ENCODE data around the gene RBKS. TPM values are rescaled to one million over a fixed set of nuclear protein-coding genes. Genes with fewer than 3 reads are reported as not detected.

RBKS gene
- total and polyA plus RNA-seq, 2 donors (not counting 1 experiment from before 2014, with no cell fraction given) = 1.3 to 2.6 TPM

DNA sequence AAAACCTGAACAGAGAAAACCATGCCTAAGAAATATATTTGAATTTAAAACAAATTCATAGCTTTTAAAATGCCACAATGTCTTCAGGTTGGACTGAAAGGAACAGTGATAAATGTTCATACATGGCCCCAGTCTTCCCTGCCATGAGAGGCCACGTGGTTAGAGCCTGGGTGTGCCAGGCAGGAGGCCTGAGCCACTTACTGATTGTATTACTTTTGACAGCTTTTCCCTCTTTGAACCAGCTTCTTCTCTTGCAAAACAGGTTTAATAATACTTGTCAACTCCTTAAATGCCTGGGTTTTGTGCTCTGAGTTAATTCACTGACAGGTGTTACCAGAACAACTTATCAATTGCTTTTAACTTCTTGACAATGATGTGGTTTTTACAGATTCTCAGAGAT, 27.0 kb downstream of the RBKS start:
- Histone ChIP-seq H3K4me3 (replicated peaks in 1 of 4; ENCODE audit: control extremely low read depth in 1 of 4, insufficient read depth in 1 of 4, low read depth in 3 of 4, low read length in 4 of 4) (no peak overlapping the region), H2AFZ (ENCODE audit: low read length) (no peak overlapping the region), H3K27ac (ENCODE audit: insufficient read depth, low read length) (no peak overlapping the region), H3K79me2 (ENCODE audit: control insufficient read depth, insufficient read depth, low read length) (no peaks in the 10 kb centered on the region), H4K20me1 (ENCODE audit: control insufficient read depth, extremely low read depth, insufficient read depth, low read length) (no peaks in the 10 kb centered on the region), H3K36me3 (ENCODE audit: control insufficient read depth, insufficient read depth, low read length) (no peaks in the 10 kb centered on the region), H3K27me3 (ENCODE audit: control insufficient read depth, insufficient read depth, low read length) (no peaks in the 10 kb centered on the region), H3K4me2 (ENCODE audit: extremely low read depth, insufficient read depth, low read length) (no peak overlapping the region), H3K9me3 (ENCODE audit: control insufficient read depth, insufficient read depth, low read depth, low read length) (no peaks in the 10 kb centered on the region), H3K9ac (ENCODE audit: insufficient read depth, low read length) (no peak overlapping the region), H3K4me1 (ENCODE audit: control insufficient read depth, extremely low read depth, insufficient read depth, low read length) (no peaks in the 10 kb centered on the region)
- TF ChIP-seq CTCF (conservative IDR thresholded peaks at IDR 0.05 in 1 of 2, IDR thresholded peaks at IDR 0.05 in 1 of 2; ENCODE audit: low read depth in 1 of 2, low read length in 2 of 2) (no peak), EZH2 (IDR thresholded peaks at IDR 0.05; ENCODE audit: low read length, missing control alignments) (no peak)
- DNase-seq (ENCODE audit: low read depth in 2 of 2) = no peak

GRCh38 chr2:27860111-27860510, 30.1 kb downstream of the RBKS start:
- Histone ChIP-seq H2AFZ (ENCODE audit: low read length) (no peak overlapping the region), H3K27ac (ENCODE audit: insufficient read depth, low read length) (no peak overlapping the region), H3K36me3 (ENCODE audit: control insufficient read depth, insufficient read depth, low read length) (no peaks in the 10 kb centered on the region), H3K4me1 (ENCODE audit: control insufficient read depth, extremely low read depth, insufficient read depth, low read length) (peaks cover 9% of the 10 kb centered on the region), H3K27me3 (ENCODE audit: control insufficient read depth, insufficient read depth, low read length) (no peaks in the 10 kb centered on the region), H3K4me3 (replicated peaks in 1 of 4; ENCODE audit: control extremely low read depth in 1 of 4, insufficient read depth in 1 of 4, low read depth in 3 of 4, low read length in 4 of 4) (no peak overlapping the region), H4K20me1 (ENCODE audit: control insufficient read depth, extremely low read depth, insufficient read depth, low read length) (no peaks in the 10 kb centered on the region), H3K4me2 (ENCODE audit: extremely low read depth, insufficient read depth, low read length) (peak overlapping the region; percentile 26), H3K9ac (ENCODE audit: insufficient read depth, low read length) (no peak overlapping the region), H3K9me3 (ENCODE audit: control insufficient read depth, insufficient read depth, low read depth, low read length) (no peaks in the 10 kb centered on the region), H3K79me2 (ENCODE audit: control insufficient read depth, insufficient read depth, low read length) (no peaks in the 10 kb centered on the region)
- no peak for TF ChIP-seq CTCF (conservative IDR thresholded peaks at IDR 0.05 in 1 of 2, IDR thresholded peaks at IDR 0.05 in 1 of 2; ENCODE audit: low read depth in 1 of 2, low read length in 2 of 2)
- DNase-seq (ENCODE audit: low read depth in 2 of 2) = peak; percentile 83

GRCh38 chr2:27857417-27858172, 32.6 kb downstream of the RBKS start:
- Histone ChIP-seq H3K79me2 (ENCODE audit: control insufficient read depth, insufficient read depth, low read length) (no peaks in the 10 kb centered on the region), H3K4me1 (ENCODE audit: control insufficient read depth, extremely low read depth, insufficient read depth, low read length) (peaks cover 10% of the 10 kb centered on the region), H3K4me2 (ENCODE audit: extremely low read depth, insufficient read depth, low read length) (no peak overlapping the region), H3K4me3 (replicated peaks in 1 of 4; ENCODE audit: control extremely low read depth in 1 of 4, insufficient read depth in 1 of 4, low read depth in 3 of 4, low read length in 4 of 4) (no peak overlapping the region), H4K20me1 (ENCODE audit: control insufficient read depth, extremely low read depth, insufficient read depth, low read length) (no peaks in the 10 kb centered on the region), H2AFZ (ENCODE audit: low read length) (no peak overlapping the region), H3K27me3 (ENCODE audit: control insufficient read depth, insufficient read depth, low read length) (no peaks in the 10 kb centered on the region), H3K36me3 (ENCODE audit: control insufficient read depth, insufficient read depth, low read length) (no peaks in the 10 kb centered on the region), H3K9me3 (ENCODE audit: control insufficient read depth, insufficient read depth, low read depth, low read length) (no peaks in the 10 kb centered on the region), H3K27ac (ENCODE audit: insufficient read depth, low read length) (no peak overlapping the region), H3K9ac (ENCODE audit: insufficient read depth, low read length) (no peak overlapping the region)
- DNase-seq (ENCODE audit: low read depth in 2 of 2) = peak in 1 of 2 donors; percentile 85
- TF ChIP-seq EZH2 (IDR thresholded peaks at IDR 0.05; ENCODE audit: low read length, missing control alignments) = no peak
- TF ChIP-seq CTCF (conservative IDR thresholded peaks at IDR 0.05 in 1 of 2, IDR thresholded peaks at IDR 0.05 in 1 of 2; ENCODE audit: low read depth in 1 of 2, low read length in 2 of 2) = no peak
